Glomerular visceral epithelial cell (primary cell): ENCODE results near the gene UGT1A7.
"Not testable (repeated sequence)": the region's sequence is repeated elsewhere in the genome, so short reads cannot be mapped to it uniquely, and the experiment has no call there.

Experiments used
- DNase-seq: peaks from one replicate; pipeline ENCODE4 v3.0.0-alpha.2; 2016; ENCODE audit errors: extremely low spot score

UGT1A7 gene

DNA sequence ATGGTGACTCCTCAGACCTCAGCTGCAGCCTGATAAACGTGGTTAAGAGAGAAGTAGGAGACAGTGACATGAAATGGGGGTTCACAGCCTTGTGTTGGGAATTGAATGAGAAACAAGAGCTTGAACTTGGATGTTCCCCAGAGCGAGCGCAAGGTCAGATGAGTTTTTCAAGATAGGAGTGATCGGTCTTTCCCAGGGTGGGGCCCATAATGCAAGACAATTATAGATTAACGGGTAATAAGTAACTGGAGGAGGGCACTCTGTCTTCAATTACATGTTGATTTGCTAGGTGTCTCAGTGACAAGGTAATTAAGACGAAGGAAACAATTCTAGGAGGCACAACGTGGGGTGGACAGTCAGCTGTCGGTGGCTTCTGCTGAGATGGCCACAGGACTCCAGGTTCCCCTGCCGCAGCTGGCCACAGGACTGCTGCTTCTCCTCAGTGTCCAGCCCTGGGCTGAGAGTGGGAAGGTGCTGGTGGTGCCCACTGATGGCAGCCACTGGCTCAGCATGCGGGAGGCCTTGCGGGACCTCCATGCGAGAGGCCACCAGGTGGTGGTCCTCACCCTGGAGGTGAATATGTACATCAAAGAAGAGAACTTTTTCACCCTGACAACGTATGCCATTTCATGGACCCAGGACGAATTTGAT, 31.0 kb downstream of the UGT1A7 start, which contains the start of gene UGT1A5:
Gene UGT1A5 (plus strand): TSS at position 297 of the 651 bp plus-strand sequence. CDS start 85 bp downstream, at position 382.
- DNase-seq = no peak

DNA sequence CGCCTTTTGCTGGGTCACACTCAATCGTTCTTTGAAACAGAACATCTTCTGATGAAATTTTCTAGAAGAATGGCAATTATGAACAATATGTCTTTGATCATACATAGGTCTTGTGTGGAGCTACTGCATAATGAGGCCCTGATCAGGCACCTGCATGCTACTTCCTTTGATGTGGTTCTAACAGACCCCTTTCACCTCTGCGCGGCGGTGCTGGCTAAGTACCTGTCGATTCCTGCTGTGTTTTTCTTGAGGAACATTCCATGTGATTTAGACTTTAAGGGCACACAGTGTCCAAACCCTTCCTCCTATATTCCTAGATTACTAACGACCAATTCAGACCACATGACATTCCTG, 31.5 kb downstream of the UGT1A7 start:
- no peak for DNase-seq

DNA sequence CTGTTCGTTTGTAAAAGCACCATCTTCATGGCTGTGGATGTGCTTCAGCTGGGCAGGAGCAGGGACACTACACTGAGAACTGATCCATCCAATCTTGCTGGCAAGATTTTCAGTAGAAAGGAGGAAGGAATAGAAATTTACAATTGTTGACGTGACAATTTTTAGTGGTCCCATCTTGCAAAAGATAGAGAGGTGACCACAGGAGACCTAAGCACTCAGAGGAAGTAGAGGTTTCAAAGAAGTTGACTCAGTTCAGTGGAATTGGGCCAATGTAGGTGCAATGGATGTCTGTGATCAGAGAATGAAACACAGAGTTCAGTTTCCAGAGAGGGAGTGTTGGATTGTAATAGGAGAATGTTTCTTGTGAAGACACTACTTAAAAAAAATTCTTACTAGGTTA, 32.4 kb downstream of the UGT1A7 start:
- no peak for DNase-seq

DNA sequence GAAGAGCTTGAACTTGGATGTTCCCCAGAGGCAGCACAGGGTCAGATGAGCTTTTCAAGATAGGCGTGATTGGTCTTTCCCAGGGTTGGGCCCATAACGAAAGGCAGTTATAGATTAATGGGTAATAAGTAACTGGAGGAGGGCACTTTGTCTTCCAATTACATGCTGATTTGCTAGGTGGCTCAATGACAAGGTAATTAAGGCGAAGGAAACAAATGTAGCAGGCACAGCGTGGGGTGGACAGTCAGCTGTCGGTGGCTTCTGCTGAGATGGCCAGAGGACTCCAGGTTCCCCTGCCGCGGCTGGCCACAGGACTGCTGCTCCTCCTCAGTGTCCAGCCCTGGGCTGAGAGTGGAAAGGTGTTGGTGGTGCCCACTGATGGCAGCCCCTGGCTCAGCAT, 36.9 kb downstream of the UGT1A7 start, which contains the start of gene UGT1A4:
Gene UGT1A4 (plus strand): TSS at position 185 of the 400 bp plus-strand sequence. CDS start 85 bp downstream, at position 270.
- DNase-seq = no peak

DNA sequence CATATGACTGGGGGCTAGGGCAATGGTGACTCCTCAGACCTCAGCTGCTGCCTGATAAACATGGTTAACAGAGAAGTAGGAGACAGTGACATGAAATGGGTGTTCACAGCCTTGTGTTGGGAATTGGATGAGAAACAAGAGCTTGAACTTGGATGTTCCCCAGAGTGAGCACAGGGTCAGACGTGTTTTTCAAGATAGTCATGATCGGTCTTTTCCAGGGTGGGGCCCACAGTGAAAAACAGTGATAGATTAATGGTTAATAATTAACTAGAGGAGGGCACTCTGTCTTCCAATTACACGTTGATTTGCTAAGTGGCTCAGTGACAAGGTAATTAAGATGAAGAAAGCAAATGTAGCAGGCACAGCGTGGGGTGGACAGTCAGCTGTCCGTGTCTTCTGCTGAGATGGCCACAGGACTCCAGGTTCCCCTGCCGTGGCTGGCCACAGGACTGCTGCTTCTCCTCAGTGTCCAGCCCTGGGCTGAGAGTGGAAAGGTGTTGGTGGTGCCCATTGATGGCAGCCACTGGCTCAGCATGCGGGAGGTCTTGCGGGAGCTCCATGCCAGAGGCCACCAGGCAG, 47.1 kb downstream of the UGT1A7 start, which contains the start of gene UGT1A3:
Gene UGT1A3 (plus strand): TSS at position 320 of the 579 bp plus-strand sequence. CDS start 85 bp downstream, at position 405.
- no peak for DNase-seq

DNA sequence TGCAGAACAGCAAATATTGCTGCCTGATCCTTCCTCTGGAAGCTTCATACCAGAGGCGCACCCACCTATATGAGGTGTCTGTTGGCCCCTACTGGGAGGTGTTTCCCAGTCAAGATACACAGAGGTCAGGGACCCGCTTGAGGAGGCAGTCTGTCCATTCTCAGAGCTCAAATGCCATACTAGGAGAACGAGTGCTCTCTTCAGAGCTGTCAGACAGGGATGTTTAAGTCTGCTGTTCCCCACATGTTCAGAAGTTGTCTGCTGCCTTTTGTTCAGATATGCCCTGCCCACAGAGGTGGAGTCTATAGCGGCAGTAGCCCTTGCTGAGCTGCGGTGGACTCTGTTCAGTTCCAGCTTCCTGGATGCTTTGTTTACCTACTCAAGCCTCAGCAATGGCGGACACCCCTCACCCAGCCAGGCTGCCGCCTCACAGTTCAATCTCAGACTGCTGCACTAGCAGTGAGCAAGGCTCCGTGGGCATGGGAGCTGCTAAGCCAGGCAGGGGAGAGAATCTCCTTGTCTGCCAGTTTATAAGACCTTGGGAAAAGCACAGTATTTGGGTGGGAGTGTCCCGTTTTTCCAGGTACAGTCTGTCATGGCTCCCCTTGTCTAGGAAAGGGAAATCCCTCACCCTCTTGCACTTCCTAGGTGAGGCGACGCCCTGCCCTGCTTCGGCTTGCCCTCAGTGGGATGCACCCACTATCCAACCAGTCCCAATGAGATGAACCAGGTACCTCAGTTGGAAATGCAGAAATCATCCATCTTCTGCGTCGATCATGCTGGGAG, 55.4 kb downstream of the UGT1A7 start:
- DNase-seq = not testable (repeated sequence)

DNA sequence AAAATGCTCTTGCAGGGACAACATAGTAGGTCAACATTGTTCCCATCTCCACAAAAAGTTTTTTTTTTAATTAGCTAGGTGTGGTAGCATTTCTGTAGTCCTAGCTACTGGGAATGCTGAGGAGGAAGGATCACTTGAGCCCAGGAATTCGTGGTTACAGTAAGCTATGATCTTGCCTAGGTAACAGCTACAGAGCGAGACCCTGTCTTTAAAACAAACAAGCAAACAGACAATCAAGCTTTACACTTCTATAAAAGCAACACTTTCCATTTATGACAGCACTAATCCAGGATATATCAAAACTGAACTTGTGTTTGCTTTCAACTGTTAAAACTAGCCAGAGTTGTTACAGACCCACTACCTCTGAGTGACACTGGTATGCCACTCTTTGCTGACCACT, 59.2 kb downstream of the UGT1A7 start:
- DNase-seq = no peak

DNA sequence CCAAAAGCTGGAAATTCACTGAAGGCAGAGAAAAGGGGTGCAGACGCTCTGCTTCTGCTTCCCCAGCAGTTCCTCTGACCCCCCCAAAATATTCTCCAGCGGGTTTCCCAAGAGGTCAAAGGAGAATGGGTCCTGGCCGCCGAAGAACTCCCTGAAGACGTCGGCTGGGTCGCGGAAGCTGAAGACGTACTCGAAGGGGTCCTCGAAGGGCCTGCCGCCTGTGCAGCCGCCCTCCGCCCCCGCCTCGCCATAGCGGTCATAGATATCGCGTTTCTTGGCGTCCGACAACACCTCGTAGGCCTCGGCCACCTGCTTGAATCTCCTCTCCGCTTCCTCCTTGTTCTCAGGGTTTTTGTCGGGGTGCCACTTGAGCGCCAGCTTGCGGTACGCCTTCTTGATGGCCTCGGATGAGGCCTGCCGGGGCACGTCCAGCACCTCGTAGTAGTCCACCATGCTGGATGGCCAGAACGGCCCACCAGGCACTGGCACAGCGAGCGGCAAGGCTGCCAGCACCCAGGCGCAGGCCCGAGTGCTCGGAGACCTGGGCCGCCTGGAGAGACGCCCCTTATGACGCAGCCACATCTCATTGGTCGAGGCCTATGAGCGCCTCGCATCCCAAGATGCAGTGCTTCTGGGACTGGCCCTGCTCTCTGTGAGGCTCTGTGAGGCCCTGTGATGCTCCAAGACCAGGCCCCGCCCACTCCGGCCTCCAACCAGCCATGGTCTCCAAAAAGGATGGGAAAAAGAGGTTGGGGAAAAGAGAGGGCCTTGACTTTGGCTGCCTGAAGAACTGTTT, 62.0 kb downstream of the UGT1A7 start:
- DNase-seq = no peak

DNA sequence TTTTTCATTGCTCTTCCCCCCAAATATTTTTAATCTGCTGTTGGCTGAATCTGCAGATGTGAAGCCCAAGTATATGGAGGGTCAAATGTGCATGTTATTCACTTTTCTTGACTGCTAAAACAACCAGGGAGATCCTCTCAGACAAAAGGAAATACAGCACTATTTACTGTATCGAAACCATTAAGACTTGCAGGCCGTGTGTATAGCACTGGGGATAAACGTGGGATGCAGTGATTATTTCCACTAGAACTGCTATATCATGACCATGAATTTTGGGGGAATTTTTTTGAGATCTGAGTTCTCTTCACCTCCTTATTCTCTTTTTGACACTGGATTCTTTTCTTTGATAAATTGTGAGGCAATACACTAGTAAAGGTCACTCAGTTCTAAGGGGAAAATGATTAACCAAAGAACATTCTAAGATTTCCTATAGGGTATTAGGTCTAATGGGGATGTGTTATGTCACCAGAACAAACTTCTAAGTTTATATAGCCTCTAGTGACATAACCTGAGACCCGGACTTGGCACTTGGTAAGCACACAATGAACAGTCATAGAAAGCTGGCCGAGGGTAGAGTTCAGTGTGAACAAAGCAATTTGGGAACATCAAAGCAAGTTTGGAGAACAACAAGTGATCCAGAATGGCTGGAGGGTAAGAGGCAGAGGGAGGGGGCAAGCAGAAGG, 63.5 kb downstream of the UGT1A7 start:
- DNase-seq = no peak

DNA sequence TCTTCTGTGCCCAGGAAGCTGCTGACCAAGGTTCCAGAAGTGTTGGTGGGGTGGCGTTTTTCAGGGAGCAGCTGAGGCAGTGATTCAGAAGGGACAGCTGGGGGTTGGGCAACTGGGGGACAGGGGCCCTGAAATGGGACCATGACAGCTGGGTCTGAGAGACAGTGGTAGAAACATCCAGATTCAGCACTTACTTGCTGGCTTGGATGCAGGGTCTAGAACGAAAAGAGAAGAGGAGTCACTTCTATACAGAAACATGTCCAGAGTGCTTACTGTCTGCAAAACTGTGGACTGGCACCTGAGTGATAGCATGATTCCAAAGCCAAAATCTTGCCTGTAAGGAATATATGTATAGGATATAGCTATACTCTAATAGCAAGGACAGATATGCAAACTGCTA, 64.1 kb downstream of the UGT1A7 start:
- not testable (repeated sequence) for DNase-seq

DNA sequence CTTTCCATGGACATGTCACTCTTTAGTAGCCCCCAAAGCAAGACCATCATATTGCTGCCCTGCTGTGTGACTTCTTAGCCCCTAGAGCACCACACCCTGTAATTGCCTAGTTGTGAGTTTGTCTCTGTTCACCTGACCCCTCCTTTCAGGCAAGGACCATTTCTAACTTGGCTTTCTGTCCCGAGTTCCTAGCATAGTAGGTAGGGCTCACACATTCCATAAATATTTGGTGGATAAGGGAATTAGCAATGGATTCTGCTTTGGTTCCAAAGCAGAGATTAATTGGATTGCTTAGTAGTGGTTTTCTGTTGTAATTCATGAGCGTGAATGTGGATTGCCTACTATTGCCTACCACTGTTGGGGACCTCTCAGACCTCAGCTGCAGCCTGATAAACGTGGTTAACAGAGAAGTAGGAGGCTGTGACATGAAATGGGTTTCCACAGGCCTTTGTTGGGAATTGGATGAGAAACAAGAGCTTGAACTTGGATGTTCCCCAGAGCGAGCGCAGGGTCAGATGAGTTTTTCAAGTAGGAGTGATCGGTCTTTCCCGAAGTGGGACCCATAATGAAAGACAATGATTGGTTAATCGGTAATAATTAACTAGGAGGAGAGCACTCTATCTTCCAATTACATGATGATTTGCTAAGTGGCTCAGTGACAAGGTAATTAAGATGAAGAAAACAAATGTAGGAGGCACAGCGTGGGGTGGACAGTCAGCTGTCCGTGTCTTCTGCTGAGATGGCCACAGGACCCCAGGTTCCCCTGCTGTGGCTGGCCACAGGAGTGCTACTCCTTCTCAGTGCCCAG, 65.0 kb downstream of the UGT1A7 start:
- DNase-seq = no peak

DNA sequence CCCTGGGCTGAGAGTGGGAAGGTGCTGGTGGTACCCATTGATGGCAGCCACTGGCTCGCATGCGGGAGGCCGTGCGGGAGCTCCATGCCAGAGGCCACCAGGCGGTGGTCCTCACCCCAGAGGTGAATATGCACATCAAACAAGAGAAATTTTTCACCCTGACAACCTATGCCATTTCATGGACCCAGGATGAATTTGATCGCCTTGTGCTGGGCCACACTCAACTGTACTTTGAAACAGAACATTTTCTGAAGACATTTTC, 65.5 kb downstream of the UGT1A7 start:
- DNase-seq = no peak

DNA sequence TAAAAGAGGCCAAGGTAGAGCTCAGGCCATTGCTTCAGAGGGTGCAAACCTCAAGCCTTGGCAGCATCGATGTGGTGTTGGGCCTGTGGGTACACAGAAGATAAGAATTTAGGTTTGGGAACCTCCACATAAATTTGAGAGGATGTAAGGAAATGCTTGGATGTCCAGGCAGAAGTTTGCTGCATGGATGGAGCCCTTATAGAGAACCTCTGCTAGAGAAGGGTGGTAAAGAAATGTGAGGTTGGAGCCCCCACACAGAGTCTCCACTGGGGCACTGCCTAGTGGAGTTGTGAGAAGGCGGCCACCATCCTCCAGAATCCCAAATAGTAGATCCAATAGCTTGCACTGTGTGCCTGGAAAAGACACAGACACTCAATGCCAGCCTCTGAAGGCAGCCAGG, 69.0 kb downstream of the UGT1A7 start:
- not testable (repeated sequence) for DNase-seq

DNA sequence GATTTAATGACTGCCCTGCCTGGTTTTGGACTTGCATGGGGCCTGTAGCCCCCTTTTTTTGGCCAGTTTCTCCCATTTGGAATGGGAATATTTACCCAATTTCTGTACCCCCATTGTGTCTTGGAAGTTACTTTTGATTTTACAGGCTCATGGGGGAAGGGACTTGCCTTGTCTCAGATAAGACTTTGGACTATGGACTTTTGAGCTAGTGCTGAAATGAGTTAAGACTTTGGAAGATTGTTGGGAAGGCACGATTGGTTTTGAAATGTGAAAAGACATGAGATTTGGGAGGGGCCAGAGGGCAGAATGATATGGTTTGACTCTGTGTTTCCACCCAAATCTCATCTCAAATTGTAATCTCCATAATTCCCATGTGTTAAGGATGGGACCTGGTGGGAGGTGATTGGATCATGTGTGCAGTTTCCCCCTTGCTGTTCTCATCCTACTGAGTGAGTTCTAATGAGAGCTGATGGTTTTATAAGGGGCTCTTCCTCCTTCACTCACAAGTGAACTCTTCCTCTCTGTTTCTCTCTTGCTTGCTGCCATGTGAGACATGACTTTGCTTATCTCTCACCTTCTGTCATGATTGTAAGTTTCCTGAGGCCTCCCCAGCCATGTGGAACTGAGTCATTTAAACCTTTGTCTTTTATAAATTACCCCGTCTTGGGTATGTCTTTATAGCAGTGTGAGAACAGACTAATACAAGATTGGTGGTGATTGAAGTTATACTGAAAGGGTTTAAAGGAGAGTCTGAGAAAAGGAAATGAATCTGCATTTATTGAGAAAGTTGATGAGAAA, 69.7 kb downstream of the UGT1A7 start:
- not testable (repeated sequence) for DNase-seq

DNA sequence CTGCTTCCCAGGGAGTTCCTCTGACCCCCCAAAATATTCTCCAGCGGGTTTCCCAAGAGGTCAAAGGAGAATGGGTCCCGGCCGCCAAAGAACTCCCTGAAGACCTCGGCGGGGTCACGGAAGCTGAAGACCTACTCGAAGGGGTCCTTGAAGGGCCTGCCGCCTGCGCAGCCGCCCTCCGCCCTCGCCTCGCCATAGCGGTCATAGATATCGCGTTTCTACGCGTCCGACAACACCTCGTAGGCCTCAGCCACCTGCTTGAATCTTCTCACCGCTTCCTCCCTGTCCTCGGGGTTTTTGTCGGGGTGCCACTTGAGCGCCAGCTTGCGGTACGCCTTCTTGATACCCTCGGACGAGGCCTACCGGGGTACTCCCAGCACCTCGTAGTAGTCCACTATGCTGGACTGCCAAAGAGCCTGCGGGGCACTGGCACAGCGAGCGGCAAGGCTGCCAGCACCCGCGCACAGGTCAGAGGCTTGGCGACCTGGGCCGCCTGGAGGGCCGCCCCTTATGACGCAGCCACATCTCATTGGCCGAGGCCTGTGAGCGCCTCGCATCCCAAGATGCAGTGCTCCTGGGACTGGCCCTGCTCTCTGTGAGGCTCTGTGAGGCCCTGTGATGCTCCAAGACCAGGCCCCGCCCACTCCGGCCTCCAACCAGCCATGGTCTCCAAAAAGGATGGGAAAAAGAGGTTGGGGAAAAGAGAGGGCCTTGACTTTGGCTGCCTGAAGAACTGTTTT, 73.3 kb downstream of the UGT1A7 start:
- DNase-seq = no peak

DNA sequence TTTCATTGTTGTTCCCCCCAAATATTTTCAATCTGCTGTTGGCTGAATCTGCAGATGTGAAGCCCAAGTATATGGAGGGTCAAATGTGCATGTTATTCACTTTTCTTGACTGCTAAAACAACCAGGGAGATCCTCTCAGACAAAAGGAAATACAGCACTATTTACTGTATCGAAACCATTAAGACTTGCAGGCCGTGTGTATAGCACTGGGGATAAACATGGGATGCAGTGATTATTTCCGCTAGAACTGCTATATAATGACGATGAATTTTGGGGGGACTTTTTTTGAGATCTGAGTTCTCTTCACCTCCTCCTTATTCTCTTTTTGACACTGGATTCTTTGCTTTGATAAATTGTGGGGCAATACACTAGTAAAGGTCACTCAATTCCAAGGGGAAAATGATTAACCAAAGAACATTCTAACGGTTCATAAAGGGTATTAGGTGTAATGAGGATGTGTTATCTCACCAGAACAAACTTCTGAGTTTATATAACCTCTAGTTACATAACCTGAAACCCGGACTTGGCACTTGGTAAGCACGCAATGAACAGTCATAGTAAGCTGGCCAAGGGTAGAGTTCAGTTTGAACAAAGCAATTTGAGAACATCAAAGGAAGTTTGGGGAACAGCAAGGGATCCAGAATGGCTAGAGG, 74.9 kb downstream of the UGT1A7 start:
- no peak for DNase-seq

DNA sequence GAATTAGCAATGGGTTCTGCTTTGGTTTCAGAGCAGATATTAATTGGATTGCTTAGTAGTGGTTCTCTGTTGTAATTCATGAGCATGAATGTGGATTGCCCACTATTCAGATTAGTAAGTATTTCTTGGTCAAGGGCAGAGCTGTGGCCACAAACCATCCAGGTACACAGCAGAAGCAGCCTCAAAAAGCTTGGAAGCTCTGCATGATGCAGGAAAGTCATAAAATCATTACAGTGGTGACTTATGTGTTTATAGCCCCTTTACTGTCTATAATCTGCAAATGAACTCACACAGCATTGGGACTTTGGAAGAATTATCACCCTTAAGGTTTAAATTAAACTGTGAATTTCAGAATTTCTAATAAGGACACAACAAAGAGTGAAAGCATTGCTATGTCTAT, 76.4 kb downstream of the UGT1A7 start:
- DNase-seq = no peak

DNA sequence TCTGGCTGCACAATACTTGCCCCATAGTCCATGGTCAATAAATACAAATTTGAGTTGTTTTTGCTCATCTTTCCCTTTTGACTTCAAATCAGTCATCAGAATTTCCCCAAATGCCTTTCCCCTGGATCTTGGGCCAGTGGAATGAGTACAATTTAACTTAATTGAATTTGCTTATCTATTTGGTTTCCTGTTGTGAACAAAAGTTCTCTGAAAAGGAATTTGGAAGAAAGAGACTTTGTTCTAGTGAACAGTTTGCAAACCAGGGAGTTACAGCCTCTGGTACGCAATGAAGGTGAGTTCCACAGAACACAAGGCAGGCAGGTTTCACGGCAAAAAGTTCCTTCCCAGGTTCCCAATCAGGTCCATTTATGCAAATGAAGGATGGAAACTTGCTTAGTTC, 77.1 kb downstream of the UGT1A7 start:
- DNase-seq = no peak

DNA sequence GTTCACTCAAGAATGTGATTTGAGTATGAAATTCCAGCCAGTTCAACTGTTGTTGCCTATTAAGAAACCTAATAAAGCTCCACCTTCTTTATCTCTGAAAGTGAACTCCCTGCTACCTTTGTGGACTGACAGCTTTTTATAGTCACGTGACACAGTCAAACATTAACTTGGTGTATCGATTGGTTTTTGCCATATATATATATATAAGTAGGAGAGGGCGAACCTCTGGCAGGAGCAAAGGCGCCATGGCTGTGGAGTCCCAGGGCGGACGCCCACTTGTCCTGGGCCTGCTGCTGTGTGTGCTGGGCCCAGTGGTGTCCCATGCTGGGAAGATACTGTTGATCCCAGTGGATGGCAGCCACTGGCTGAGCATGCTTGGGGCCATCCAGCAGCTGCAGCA, 78.3 kb downstream of the UGT1A7 start, which contains the start of gene UGT1A1:
Gene UGT1A1 (plus strand): TSS at position 228 of the 400 bp plus-strand sequence. CDS start 18 bp downstream, at position 246.
- no peak for DNase-seq
